Measurements from ENCODE around the gene DHCR24.

GRCh38 chr1:54851406-54851805 is 35.6 kb downstream of the DHCR24 start:
- TF ChIP-seq CTCF (IDR thresholded peaks at IDR 0.05) (no peak), POLR2A (IDR thresholded peaks at IDR 0.05) (no peak)
